ENCODE measurements around the gene TM9SF1.

DNA sequence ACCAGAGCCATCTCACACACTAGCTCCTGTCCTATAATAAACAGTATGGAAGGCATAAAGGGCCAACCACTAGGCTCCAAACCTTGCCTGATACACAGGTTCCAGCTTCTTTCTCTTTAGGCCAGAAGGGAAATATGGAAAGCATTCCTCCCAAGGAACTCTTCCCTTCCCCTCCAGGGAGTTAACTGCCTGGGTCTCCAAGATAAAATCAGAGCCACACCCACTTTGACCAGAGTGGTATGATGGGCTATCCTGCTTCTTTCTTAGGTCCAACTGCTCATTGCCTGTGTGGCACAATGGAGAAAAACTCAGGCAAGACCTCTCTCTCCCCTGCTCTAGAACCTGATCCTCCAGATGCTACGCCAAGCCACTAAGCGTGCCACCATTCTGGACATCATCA lies 12.4 kb upstream of the TM9SF1 start:
- no peak for TF ChIP-seq GATA2 (IDR thresholded peaks at IDR 0.05; ENCODE audit: low read depth, low read length)
- TF ChIP-seq GATA3 (IDR thresholded peaks at IDR 0.05; ENCODE audit: low read depth, low read length) = no peak
